Measurements from ENCODE around the gene ADAMTSL3. TPM values are rescaled to one million over a fixed set of nuclear protein-coding genes. Genes with fewer than 3 reads are reported as not detected.

Gene ADAMTSL3
- total RNA-seq, 3 donors from 2014 or later (not counting 1 experiment from before 2014, with no cell fraction given) = 0.14 to 0.43 (median 0.25) TPM

GRCh38 chr15:84016371-84016770 lies 362.4 kb downstream of the ADAMTSL3 start:
- Mint-ChIP-seq H3K36me3 (no peaks in the 10 kb centered on the region), H3K4me3 (no peak overlapping the region), H3K27ac (no peak overlapping the region), H3K27me3 (ENCODE audit: low read depth in 2 of 2) (no peaks in the 10 kb centered on the region), H3K4me1 (no peaks in the 10 kb centered on the region), H3K9me3 (no peaks in the 10 kb centered on the region)
- H3K4me3 ChIP-seq (ENCODE audit: low read length) = no peak overlapping the region
- TF ChIP-seq CTCF (IDR thresholded peaks at IDR 0.05) = no peak
- no peaks in the 10 kb centered on the region for H3K4me1 ChIP-seq (ENCODE audit: control insufficient read depth, insufficient read depth, low read length)
- H3K9me3 ChIP-seq (ENCODE audit: control insufficient read depth, insufficient read depth, low read length) = no peaks in the 10 kb centered on the region
- WGBS (ENCODE audit: insufficient coverage) = 86% methylated on average over 3 of the region's 3 CpGs
- ATAC-seq = no peak
- no peak overlapping the region for H3K27ac ChIP-seq (ENCODE audit: low read length)
- DNase-seq = no peak
- intact Hi-C loops (cut with micrococcal nuclease) = no loop called here
- no peaks in the 10 kb centered on the region for H3K36me3 ChIP-seq (ENCODE audit: control insufficient read depth, insufficient read depth, low read length)
- no peaks in the 10 kb centered on the region for H3K27me3 ChIP-seq (ENCODE audit: control insufficient read depth, insufficient read depth, low read length)

GRCh38 chr15:84022516-84022915 lies 368.6 kb downstream of the ADAMTSL3 start:
- no peaks in the 10 kb centered on the region for H3K36me3 ChIP-seq (ENCODE audit: control insufficient read depth, insufficient read depth, low read length)
- intact Hi-C loops (cut with micrococcal nuclease) = no loop called here
- no peak for DNase-seq

GRCh38 chr15:84023636-84024035 lies 369.7 kb downstream of the ADAMTSL3 start:
- intact Hi-C loops (cut with micrococcal nuclease) = no loop called here

More at GRCh38 chr15:84022516-84022915, 368.6 kb downstream of the ADAMTSL3 start:
- H3K27ac Mint-ChIP-seq = no peak overlapping the region
- no peak for ATAC-seq
- no peaks in the 10 kb centered on the region for H3K4me1 ChIP-seq (ENCODE audit: control insufficient read depth, insufficient read depth, low read length)
- no peak for TF ChIP-seq CTCF (IDR thresholded peaks at IDR 0.05)
- peaks cover 3% of the 10 kb centered on the region for H3K27me3 ChIP-seq (ENCODE audit: control insufficient read depth, insufficient read depth, low read length)
- H3K9me3 ChIP-seq (ENCODE audit: control insufficient read depth, insufficient read depth, low read length) = no peaks in the 10 kb centered on the region
- H3K4me3 Mint-ChIP-seq = no peak overlapping the region
- peaks cover 0 to 3% of the 10 kb centered on the region in 2 donors for H3K9me3 Mint-ChIP-seq
- no peaks in the 10 kb centered on the region for H3K36me3 Mint-ChIP-seq
- no peaks in the 10 kb centered on the region for H3K4me1 Mint-ChIP-seq
- WGBS (ENCODE audit: insufficient coverage) = 94% methylated on average over 1 of the region's 1 CpG
- H3K27ac ChIP-seq (ENCODE audit: low read length) = no peak overlapping the region
- no peaks in the 10 kb centered on the region for H3K27me3 Mint-ChIP-seq (ENCODE audit: low read depth in 2 of 2)
- H3K4me3 ChIP-seq (ENCODE audit: low read length) = no peak overlapping the region

More at GRCh38 chr15:84023636-84024035, 369.7 kb downstream of the ADAMTSL3 start:
- Histone ChIP-seq H3K36me3 (ENCODE audit: control insufficient read depth, insufficient read depth, low read length) (no peaks in the 10 kb centered on the region), H3K27me3 (ENCODE audit: control insufficient read depth, insufficient read depth, low read length) (peaks cover 3% of the 10 kb centered on the region), H3K4me3 (ENCODE audit: low read length) (no peak overlapping the region), H3K27ac (ENCODE audit: low read length) (no peak overlapping the region), H3K9me3 (ENCODE audit: control insufficient read depth, insufficient read depth, low read length) (no peaks in the 10 kb centered on the region), H3K4me1 (ENCODE audit: control insufficient read depth, insufficient read depth, low read length) (no peaks in the 10 kb centered on the region)
- Mint-ChIP-seq H3K27me3 (ENCODE audit: low read depth in 2 of 2) (no peaks in the 10 kb centered on the region), H3K36me3 (no peaks in the 10 kb centered on the region), H3K4me3 (no peak overlapping the region), H3K27ac (no peak overlapping the region), H3K4me1 (no peaks in the 10 kb centered on the region), H3K9me3 (peaks cover 0 to 5% of the 10 kb centered on the region in 2 donors)
- TF ChIP-seq CTCF (IDR thresholded peaks at IDR 0.05) = no peak
- no peak for ATAC-seq
- 94% methylated on average over 10 of the region's 11 CpGs for WGBS (ENCODE audit: insufficient coverage)
- no peak for DNase-seq
